HG03066 (cell line): ENCODE results near the gene NEDD4L.
A peak's percentile ranks its signal among the peaks of the same experiment; 100 is the strongest.
"Not testable (repeated sequence)": the region's sequence is repeated elsewhere in the genome, so short reads cannot be mapped to it uniquely, and the experiment has no call there.

Experiments
- ATAC-seq: cut with Tn5 transposase; IDR thresholded peaks from one replicate; pipeline ENCODE4 v1.9.1; 2021; ENCODE audit warnings: low read depth; ENCODE audit not compliant: unreplicated experiment

The NEDD4L gene

DNA sequence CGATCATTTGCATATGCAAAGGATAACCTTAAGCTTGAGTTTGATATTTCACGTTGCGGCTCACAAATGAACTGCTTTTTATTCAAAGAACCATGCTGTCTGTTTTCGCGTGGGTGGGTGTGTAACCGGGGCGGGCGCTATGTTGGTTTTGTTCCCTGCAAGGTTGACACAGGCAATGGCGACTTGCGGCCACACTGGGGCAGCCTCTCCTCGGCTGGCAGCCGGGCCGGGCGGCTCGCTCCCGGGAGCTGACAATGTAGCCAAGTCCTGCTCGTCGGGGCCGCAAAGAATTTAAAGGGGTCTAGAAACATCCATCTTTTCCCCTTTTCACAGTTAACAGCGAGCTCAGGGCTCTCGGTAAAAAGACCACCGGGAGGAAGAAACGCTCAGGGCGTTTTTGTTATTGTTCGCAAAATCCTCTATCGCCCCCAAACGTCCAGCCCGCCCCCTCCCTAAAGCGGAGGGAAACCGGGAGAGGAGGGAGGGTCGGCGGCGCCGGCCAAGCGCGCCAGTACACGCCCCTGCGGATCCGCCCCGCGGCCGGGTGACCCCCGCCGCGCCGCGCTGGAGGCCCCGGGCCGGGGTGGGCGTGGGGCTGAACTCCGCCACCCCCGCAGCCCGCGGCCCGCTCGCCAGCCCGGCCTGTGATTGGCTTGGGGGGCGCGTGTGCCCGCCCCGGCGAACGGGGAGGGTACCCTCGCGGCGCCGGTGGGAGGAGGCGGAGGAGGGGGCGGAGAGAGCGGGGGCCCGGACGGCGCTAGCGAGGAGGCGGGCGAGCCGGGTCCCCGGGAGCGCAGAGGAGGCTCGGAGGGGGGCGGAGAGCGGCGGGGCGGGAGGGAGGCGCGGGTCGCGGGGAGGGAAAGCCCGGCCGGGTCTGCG, at the start of gene NEDD4L:
NEDD4L (plus strand) TSS at position 736 of the 879 bp plus-strand sequence. CDS start 435 bp downstream, outside the sequence.
- ATAC-seq, result peak; percentile 77

DNA sequence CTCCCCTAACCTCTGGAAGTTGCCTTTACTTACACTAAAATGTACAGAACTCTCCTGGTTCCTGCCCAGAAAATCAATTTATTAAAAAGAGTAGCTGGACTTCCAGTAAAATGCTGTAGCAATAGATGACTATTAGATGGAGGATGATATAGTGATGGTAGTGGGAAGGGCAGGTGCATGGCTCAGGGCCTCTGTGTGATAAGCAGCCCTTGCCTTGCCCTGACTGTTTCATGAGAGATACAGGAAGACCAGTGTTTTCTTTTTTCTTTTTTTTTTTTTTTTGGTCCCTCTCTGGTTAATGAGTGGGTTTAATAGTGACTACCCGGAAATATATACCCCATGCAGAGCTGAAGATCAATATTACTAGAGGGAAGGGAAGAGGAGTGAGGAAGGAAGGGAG, 48.7 kb upstream of the NEDD4L start:
- no peak for ATAC-seq

DNA sequence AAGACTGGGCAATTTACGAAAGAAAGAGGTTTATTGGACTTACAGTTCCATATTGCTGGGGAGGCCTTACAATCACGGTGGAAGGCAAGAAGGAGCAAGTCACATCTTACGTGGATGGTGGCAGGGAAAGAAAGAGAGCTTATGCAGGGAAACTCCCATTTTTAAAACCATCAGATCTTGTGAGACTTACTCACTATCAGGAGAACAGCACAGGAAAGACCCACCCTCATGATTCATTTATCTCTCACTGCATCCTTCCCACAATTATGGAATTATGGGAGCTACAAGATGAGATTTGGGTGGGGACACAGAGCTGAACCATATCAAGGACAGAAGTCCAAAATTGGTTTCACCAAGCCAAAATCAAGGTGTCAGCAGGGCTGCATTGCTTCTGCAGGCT, 47.1 kb upstream of the NEDD4L start:
- ATAC-seq, result not testable (repeated sequence)

DNA sequence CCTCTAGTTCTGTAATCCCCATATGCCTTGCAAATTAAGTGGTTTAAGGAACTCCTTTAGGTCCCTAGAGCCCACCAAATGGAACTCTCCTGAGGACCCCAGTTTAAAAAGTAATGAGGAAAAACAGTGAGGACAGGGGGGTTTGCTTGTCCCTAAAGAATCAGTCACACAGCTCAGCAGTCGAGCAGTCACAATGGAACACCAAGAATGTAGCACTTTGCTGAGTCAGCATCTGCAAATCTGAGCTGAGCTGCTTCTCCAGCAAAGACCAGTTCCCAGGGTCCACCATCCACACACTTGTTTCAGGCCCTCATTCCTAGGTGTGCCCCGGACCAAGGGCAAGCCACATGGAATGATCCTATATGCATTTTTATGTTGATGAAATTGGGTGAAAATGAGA, 46.2 kb upstream of the NEDD4L start:
- no peak for ATAC-seq

DNA sequence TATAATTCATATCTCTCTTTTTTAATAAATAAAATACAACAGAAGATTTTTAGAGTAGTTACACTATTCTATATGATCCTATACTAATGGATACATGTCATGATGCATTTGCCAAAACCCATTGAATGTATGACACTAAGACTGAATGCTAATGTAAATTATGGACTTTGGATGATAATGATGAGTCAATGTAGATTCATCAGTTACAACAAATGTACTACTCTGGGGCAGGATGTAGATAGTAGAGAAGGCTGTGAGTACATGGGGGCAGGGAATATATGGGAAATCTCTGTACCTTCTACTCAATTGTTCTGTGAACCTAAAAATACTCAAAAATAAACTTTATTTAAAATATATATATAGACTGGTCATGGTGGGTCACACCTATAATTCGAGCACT, 45.6 kb upstream of the NEDD4L start:
- ATAC-seq, result no peak

DNA sequence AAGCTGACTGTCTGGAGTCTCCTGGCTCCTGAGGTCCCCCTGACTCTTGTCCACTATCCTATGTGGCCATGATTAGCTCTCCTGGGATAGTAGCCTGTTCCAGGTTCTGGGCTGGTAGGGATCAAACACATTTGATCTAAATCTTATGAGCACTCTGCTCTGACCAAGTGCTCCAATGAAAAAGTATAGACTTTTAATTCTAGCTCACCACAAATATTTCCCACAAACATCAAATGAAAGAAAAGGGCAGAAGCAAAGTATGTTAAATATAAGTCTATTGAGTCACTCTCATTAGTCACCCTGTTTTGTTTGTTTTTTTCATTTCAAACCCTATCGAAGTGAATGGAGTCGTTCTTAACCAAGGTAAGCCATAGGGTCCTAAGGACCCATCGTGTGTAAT, 39.7 kb upstream of the NEDD4L start:
- ATAC-seq, result no peak

DNA sequence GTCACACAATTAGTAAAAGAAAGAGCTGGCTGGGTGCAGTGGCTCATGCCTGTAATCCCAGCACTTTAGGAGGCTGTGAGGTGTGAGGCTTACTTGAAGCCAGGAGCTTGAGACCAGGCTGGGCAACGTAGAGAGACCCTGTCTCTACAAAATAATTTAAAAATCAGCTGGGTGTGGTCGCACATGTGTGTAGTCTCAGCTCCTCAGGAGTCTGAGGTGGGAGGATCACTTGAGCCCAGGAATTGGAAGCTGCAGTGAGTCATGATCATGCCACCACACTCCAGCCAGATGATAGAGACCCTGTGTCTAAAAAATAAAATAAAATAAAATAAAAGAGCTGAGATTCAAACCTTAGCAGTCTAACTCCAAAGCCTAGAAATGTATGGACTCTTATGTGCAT, 39.0 kb upstream of the NEDD4L start:
- ATAC-seq, result no peak

DNA sequence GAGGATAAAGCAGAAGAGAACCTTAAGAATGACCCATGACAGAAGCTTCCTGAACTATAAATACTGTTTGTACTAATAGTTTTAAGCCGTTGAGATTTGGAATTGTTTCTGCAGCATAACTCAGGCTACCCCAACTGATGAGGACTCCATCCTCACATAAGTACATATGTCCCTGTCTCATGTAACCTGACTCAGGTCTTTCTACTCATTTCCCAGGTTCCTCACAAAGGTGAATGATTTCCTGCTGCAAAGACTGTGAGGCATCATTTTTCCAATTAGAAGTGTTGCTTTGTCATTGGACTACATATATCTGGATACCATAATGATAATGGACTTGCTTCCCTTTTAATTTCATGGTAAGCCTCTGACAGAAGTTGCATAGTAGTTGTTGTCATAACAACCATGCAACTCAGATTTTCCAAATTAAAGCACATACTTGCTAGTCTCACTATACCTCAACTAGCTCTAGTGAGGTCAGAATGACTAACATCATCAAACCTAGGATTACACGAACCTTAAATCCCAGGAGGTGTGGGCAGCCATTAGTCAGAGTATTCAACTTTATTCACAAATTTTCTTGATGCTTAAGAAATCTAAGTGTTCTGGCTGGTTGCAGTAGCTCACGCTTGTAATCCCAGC, 38.0 kb upstream of the NEDD4L start:
- ATAC-seq, result no peak

DNA sequence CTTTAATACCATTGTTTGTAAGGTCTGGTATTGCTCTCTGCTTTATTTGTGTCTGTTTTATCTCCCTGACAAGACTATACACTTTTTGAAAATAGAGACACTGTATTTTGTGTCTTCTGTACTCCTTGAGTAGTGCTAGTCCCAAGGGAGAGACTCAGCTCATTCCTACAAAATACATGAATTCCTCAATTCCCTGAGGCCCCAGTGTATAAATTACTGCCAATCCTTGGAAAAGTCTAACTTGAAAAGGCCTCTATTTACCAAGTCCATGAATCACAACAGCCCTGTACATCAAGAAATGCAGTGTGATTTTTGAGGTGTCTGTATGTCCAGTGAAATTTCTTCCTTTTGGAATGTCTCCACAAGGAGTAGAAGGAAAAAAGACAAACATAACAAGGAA, 34.9 kb upstream of the NEDD4L start:
- ATAC-seq, result no peak

DNA sequence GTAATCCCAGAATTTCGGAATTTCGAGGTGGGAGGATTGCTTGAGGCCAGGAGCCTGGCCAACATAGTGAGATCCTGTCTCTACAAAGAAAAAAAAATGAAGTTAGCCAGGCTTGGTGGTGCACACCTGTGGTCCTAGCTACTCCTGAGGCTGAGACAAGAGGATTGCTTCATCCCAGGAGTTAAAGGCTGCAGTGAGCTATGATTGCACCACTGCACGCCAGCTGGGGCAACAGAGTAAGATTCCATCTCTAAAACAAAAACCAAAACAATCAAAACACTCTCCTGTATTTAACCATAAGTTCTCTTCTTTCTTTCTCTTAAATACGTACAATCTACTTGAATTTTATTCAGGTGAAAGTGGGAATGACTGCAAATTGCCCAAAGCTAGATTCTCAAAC, 33.8 kb upstream of the NEDD4L start:
- no peak for ATAC-seq

DNA sequence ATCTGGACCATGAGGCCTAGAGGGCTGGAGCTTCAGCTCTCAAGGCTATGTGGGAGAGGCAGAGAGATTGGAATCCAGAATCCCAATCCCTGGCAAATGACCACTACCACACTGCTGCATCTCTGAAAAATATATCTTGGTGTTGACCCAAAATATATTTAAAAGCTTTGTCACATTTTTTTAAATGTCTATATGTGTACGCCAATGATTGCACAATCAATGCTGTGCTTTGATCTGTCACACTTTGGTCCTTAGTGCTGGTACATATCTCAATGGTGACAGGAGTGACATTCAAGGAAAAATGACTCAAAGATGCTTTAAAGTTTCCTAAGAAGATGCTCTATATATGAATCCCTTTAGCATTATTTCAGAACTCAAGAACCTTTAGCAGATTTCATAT, 31.7 kb upstream of the NEDD4L start:
- ATAC-seq, result no peak

DNA sequence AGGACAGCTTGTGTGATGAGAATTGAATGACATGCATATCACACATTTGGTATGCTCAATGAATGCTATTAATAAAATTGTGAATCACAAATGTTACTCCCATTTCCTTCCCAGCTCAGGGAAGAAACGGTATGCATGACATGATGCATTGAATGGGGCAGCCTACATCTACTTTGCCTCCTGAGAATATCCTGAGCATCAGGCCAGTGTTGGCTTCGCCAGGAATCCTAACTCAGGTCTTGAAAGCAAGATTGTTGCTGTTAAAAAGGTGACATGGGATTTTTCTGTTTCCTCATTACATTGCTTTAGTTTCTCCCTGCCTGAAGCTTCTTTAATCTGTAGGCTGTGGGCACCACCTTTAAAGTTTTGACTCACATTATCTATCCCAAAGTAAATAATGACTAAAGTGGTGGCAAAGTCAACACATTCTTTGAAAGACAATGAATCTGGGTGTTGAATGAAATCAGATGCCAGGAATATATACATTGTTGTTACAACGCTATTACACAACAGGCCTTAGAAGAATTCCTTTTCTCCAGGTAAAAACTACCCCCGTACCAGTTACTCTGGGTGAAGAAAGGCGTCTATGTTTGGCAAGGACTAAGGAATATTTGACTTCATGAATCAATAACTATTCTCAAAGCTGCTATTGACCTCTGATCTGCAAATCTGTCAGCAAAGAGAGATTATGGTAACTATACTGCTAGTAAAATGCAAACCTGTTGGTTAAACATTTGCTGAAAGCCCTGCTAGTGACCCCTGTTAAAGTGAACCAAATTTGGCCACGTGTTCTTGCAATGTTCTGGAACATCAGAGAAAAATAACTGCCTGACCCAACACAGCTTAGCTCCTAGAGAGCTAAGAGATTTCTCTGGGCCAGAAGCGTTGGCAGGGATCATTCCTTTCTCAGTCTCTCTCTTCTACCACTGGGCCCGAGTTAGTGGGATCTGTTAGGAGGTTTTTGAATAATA, 30.5 kb upstream of the NEDD4L start:
- no peak for ATAC-seq

DNA sequence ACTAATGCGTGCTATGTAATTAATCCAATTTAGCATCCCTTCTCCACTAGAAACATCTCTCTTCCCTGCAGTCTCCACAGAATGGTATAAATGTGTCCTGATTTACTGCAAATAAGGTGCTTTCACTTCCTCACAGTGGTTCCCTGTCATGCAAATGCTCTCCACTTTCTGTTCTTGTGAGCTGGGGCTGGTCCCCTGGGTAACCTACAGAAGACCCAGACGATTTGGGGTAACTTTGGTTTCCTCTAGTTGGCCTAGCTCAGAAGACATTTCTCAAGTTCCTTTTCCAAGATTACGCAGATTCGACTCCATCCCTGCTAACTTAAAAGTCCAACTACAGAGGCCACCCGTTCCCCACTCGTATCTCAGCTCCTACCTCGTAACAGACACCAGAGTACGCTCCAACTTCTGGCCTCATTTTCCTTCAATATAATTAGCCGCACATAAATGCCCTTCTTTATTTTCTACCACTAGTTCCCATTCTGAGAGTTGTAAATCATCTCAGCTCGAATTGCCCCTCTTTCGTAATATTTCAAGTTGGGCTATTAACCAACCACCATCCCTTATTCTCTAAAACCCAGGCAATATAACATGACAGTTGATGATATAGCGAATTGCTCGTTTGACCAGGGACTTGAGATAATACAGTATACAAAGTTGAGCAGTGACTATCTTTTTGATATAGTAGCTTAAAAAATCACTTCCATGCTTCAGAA, 28.8 kb upstream of the NEDD4L start:
- ATAC-seq, result peak; percentile 100

DNA sequence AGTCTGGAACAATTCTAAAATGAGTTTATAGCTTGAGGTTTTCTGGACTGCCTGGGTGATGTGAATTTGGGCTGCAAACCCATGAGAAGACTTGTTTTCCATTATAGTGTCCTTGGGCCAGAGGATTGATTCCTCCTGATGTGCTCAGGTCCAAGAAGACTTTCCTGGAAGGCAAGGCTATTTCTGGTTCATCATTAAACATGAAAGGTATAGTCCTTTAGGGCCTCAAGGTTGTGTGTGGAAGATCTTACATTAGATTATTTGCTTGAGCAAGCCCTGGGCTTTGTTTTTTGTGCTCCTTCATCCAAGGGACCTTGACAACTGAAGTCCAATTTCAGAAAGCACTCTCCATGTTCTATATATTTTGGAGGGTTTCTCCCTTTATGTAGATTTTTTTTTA, 26.8 kb upstream of the NEDD4L start:
- ATAC-seq, result no peak

DNA sequence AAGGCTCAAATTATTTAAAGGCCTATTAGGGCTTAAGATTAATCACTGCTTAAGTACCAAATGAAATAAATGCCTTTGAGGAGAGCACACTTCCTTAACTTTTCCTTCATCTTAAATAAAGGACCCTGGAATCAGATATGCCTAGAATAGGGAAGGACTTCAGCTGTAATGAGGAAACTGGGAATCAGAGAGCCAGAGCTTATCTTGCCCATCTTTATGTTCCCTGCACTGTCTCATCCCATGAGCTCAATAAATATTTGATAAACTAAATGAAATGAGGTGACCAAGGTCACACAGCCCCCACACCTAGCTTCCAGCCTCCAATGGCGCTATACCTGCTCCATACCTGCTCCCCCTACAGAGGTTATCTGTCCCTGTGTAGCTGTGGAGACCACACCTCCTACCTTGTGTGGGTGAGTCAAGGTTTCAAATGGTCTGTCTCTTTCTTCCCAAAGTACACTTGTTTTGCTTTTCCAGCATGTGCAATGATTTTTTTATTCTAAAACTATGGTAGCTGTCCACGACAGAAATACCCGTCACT, 23.4 kb upstream of the NEDD4L start:
- no peak for ATAC-seq

DNA sequence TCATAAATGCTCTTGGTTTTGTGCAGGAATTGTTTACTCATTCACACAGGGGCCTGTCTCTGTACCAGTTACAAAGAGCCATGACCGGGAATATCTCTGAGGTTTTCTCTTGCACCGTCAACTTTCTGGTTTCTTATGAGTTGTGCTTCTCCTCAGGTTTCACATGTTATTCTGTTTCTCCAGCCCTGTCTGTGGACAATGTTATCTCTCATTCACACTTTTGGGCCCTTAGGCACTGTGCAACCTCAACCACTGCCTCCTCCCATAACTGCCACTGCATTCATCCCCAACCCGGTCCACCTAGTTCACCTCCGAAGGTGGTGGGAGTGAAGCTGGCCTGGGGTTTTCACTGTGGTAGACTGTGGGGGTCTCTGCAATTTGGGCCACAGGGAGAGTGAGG, 22.5 kb upstream of the NEDD4L start:
- ATAC-seq, result no peak

DNA sequence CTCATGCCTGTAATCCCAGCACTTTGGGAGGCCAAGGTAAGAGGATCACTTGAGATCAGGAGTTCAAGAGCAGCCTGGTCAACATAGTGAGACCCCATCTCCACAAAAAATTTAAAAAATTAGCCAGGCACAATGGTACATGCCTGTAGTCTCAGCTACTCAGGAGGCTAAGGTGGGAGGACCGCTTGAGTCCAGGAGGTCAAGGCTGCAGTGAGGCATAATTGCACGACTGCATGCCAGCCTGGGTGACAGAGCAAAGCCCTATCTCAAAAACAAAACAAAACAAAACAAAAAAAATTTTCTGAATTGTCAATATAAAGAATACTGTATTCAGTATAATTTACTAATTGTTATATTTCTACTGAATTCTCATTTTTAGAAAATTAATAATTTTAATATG, 20.9 kb upstream of the NEDD4L start:
- ATAC-seq, result no peak

DNA sequence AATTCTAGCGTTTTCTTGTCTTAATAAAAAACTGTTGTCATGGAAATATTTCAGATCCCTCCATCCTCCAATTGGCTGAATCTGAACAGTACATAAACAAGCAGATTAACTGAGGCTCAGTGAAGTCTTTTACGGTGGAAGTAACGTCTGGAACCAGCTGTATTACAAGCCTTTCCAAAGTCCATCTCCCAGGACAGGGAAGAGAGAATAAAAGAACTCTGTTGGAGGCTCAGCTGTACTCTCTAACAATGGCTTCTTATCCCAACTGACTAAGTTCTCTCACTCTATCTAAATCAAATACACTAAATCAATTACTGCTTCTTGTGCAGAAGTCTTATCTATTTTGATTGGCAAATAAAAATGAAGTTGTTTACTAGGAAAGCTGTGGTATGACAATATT, 19.9 kb upstream of the NEDD4L start:
- ATAC-seq, result no peak

DNA sequence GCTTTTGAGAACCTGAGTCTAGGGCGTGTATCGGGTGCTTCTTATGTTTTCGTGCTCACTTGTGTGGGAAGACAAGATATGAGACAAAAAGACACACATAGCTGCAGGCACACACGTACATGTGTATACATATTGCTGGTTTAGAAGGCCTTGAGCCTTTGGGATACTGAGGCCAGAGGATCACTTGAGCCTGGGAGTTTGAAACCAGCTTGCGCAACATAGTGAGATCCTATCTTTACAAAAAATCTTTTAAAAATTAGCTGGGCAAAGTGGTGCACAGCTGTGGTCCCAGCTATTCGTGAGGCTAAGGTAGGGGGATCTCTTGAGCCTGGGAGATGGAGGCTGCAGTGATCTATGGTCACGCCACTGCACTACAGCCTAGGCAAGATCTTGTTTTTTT, 18.8 kb upstream of the NEDD4L start:
- no peak for ATAC-seq

DNA sequence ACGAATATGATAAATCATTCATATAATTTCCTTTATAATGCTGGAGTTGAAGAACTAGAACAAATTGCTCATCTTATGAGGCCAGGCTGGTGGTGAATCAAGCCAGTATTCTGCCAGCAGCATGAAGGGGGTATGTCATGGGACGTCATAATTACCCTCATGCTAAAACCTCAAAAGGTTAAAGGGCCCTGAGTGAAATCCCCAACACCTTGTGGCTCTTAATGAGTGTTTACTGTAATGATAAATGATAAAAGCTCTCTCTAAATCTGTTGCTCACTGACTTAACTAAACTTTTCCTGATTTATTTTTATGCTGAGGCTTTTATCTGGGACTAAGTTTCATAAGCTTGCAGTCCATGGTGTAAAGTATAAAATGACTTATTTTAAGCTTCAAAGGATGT, 18.3 kb upstream of the NEDD4L start:
- ATAC-seq, result no peak
